ENCODE data around the gene DYNC2I2.

DNA sequence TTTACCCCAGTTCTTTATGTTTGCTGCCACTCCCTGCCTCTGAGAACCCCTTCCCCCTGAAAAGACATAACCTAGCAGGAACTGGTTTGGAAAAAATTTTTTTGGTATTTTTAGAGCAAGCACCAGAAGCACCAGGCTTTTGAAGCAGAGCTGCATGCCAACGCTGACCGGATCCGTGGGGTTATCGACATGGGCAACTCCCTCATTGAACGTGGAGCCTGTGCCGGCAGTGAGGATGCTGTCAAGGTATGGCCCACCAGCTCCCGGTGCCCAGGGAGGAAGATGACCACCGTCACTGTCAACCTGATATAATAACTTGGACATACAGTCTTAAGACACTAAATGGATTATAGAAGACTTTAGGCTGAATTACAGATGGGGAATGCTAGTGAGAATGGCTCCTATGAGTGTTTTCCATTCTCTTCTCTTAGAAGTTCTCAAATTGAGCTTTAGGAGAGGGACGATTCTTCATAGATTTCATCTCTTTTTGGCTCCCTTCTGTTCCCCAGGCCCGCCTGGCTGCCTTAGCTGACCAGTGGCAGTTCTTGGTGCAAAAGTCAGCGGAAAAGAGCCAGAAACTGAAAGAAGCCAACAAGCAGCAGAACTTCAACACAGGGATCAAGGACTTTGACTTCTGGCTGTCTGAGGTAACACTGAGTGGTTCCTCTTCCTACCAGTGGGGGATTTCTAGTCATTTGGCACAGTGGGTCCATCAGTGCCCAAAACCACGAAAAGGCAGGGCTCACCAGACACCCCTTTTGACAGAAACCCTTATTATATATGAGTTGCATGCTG lies 44.9 kb downstream of the DYNC2I2 start:
- TF ChIP-seq, protein P1, sequence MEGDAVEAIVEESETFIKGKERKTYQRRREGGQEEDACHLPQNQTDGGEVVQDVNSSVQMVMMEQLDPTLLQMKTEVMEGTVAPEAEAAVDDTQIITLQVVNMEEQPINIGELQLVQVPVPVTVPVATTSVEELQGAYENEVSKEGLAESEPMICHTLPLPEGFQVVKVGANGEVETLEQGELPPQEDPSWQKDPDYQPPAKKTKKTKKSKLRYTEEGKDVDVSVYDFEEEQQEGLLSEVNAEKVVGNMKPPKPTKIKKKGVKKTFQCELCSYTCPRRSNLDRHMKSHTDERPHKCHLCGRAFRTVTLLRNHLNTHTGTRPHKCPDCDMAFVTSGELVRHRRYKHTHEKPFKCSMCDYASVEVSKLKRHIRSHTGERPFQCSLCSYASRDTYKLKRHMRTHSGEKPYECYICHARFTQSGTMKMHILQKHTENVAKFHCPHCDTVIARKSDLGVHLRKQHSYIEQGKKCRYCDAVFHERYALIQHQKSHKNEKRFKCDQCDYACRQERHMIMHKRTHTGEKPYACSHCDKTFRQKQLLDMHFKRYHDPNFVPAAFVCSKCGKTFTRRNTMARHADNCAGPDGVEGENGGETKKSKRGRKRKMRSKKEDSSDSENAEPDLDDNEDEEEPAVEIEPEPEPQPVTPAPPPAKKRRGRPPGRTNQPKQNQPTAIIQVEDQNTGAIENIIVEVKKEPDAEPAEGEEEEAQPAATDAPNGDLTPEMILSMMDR (IDR thresholded peaks at IDR 0.05): no peak
- TF ChIP-seq ZFX (IDR thresholded peaks at IDR 0.05; ENCODE audit: borderline replicate concordance): no peak
